ENCODE results near the gene ERBB4. TPM values are rescaled to one million over a fixed set of nuclear protein-coding genes. Genes with fewer than 3 reads are reported as not detected.

ERBB4 gene
- total and polyA plus RNA-seq, 2 of the 8 experiments (the other 6 are each of a cell fraction or from before 2014, with no cell fraction given) = 0.34 to 1.3 TPM

GRCh38 chr2:211665299-211665698, 873.3 kb downstream of the ERBB4 start (continued):
- TF ChIP-seq, protein P1, sequence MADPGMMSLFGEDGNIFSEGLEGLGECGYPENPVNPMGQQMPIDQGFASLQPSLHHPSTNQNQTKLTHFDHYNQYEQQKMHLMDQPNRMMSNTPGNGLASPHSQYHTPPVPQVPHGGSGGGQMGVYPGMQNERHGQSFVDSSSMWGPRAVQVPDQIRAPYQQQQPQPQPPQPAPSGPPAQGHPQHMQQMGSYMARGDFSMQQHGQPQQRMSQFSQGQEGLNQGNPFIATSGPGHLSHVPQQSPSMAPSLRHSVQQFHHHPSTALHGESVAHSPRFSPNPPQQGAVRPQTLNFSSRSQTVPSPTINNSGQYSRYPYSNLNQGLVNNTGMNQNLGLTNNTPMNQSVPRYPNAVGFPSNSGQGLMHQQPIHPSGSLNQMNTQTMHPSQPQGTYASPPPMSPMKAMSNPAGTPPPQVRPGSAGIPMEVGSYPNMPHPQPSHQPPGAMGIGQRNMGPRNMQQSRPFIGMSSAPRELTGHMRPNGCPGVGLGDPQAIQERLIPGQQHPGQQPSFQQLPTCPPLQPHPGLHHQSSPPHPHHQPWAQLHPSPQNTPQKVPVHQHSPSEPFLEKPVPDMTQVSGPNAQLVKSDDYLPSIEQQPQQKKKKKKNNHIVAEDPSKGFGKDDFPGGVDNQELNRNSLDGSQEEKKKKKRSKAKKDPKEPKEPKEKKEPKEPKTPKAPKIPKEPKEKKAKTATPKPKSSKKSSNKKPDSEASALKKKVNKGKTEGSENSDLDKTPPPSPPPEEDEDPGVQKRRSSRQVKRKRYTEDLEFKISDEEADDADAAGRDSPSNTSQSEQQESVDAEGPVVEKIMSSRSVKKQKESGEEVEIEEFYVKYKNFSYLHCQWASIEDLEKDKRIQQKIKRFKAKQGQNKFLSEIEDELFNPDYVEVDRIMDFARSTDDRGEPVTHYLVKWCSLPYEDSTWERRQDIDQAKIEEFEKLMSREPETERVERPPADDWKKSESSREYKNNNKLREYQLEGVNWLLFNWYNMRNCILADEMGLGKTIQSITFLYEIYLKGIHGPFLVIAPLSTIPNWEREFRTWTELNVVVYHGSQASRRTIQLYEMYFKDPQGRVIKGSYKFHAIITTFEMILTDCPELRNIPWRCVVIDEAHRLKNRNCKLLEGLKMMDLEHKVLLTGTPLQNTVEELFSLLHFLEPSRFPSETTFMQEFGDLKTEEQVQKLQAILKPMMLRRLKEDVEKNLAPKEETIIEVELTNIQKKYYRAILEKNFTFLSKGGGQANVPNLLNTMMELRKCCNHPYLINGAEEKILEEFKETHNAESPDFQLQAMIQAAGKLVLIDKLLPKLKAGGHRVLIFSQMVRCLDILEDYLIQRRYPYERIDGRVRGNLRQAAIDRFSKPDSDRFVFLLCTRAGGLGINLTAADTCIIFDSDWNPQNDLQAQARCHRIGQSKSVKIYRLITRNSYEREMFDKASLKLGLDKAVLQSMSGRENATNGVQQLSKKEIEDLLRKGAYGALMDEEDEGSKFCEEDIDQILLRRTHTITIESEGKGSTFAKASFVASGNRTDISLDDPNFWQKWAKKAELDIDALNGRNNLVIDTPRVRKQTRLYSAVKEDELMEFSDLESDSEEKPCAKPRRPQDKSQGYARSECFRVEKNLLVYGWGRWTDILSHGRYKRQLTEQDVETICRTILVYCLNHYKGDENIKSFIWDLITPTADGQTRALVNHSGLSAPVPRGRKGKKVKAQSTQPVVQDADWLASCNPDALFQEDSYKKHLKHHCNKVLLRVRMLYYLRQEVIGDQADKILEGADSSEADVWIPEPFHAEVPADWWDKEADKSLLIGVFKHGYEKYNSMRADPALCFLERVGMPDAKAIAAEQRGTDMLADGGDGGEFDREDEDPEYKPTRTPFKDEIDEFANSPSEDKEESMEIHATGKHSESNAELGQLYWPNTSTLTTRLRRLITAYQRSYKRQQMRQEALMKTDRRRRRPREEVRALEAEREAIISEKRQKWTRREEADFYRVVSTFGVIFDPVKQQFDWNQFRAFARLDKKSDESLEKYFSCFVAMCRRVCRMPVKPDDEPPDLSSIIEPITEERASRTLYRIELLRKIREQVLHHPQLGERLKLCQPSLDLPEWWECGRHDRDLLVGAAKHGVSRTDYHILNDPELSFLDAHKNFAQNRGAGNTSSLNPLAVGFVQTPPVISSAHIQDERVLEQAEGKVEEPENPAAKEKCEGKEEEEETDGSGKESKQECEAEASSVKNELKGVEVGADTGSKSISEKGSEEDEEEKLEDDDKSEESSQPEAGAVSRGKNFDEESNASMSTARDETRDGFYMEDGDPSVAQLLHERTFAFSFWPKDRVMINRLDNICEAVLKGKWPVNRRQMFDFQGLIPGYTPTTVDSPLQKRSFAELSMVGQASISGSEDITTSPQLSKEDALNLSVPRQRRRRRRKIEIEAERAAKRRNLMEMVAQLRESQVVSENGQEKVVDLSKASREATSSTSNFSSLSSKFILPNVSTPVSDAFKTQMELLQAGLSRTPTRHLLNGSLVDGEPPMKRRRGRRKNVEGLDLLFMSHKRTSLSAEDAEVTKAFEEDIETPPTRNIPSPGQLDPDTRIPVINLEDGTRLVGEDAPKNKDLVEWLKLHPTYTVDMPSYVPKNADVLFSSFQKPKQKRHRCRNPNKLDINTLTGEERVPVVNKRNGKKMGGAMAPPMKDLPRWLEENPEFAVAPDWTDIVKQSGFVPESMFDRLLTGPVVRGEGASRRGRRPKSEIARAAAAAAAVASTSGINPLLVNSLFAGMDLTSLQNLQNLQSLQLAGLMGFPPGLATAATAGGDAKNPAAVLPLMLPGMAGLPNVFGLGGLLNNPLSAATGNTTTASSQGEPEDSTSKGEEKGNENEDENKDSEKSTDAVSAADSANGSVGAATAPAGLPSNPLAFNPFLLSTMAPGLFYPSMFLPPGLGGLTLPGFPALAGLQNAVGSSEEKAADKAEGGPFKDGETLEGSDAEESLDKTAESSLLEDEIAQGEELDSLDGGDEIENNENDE (IDR thresholded peaks at IDR 0.05; ENCODE audit: insufficient replicate concordance, low read length) = no peak
- TF ChIP-seq ASH2L (IDR thresholded peaks at IDR 0.05; ENCODE audit: low read length) (no peak), KDM1A (IDR thresholded peaks at IDR 0.05; ENCODE audit: borderline replicate concordance, low read length) (no peak), SP4 (IDR thresholded peaks at IDR 0.05; ENCODE audit: low read length) (no peak), CHD2 (IDR thresholded peaks at IDR 0.05; ENCODE audit: low read length) (no peak), CHD1 (IDR thresholded peaks at IDR 0.05; ENCODE audit: low read depth, low read length) (no peak), RFX5 (IDR thresholded peaks at IDR 0.05; ENCODE audit: borderline replicate concordance, low read depth, low read length) (no peak), POU5F1 (IDR thresholded peaks at IDR 0.05; ENCODE audit: low read depth, low read length) (no peak), RXRA (IDR thresholded peaks at IDR 0.05; ENCODE audit: insufficient read depth, low read depth, low read length) (no peak), NRF1 (IDR thresholded peaks at IDR 0.05; ENCODE audit: low read depth, low read length) (no peak), JUN (IDR thresholded peaks at IDR 0.05; ENCODE audit: low read depth, low read length) (no peak), EZH2 (IDR thresholded peaks at IDR 0.05; ENCODE audit: low read depth, low read length, severe bottlenecking) (no peak)
- TF ChIP-seq, protein P2, sequence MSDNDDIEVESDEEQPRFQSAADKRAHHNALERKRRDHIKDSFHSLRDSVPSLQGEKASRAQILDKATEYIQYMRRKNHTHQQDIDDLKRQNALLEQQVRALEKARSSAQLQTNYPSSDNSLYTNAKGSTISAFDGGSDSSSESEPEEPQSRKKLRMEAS (IDR thresholded peaks at IDR 0.05) = no peak
